ELR (cell line): Measurements from ENCODE around the gene KATNA1.

ENCODE experiments used
- DNase-seq: peaks from one replicate; pipeline ENCODE4 v3.0.0-alpha.2; 2015; ENCODE audit warnings: low read depth

The KATNA1 gene

GRCh38 chr6:149608381-149608982 lies 40.0 kb downstream of the KATNA1 start:
- no peak for DNase-seq

DNA sequence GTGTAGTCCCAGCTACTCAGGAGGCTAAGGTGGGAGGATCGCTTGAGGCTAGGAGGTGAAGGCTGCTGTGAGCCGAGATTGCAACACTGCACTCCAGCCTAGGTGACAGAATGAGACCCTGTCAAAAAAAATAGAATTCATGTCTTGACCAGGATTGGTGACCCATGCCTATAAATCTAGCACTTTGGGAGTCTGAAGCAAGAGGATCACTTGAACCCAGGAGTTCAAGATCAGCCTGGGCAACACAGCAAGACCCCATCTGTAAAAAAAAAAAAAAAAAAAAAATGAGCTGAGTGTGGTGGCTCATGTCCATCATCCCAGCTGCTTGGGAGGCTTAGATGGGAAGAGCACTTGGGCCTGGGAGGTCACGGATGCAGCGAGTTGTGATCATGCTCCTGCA lies 48.0 kb downstream of the KATNA1 start:
- DNase-seq, result no peak

DNA sequence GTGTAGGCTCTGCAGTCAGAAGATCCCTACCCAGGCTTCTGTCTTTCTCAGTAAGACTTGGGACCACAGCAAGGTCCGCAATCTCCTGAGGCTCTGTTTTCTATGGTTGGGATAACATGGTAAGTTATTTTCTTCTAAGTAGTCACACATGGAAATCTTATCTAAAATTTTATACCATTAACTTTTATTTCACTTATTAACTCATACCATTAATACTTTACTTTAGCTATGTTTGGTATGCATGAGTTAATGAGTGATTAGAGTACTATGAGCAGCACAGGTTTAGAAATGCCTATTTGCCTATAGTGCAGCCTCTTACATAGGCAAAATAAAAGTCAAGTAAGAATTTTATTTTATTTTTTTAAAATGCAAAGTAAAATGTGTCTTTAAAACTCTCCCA lies 55.1 kb downstream of the KATNA1 start:
- no peak for DNase-seq

- no peak for DNase-seq
Measured at GRCh38 chr6:149592983-149593382, 55.5 kb downstream of the KATNA1 start.

GRCh38 chr6:149586149-149586548 lies 62.4 kb downstream of the KATNA1 start:
- DNase-seq, result no peak

GRCh38 chr6:149581349-149581748 lies 67.2 kb downstream of the KATNA1 start:
- no peak for DNase-seq

DNA sequence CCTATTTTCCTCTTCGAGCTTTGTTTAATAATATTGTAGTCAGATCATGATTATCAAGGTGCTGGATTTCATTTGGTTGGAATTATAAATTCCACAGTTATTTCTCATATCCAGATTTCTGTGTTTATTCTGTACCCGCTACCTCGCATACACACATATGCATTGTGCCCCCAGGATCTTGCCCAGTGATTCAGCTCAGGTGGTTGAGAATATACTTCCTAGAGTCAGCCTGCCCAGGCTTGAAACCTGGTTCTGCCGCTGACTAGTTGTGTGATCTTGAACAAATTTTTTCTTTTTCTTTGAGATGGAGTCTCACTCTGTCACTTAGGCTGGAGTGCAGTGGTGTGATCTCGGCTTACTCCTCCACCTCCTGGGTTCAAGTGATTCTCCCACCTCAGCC lies 67.6 kb downstream of the KATNA1 start:
- DNase-seq, result no peak

- no peak for DNase-seq
Measured at GRCh38 chr6:149567945-149568585, 80.4 kb downstream of the KATNA1 start.

- DNase-seq, result no peak
Measured at GRCh38 chr6:149567194-149567586, 81.3 kb downstream of the KATNA1 start.

GRCh38 chr6:149566410-149567193 lies 81.9 kb downstream of the KATNA1 start:
- peak; percentile 56 for DNase-seq

GRCh38 chr6:149565527-149566409 lies 82.7 kb downstream of the KATNA1 start, which contains the start of gene GINM1:
Gene GINM1, plus strand, starts transcription at chr6:149566375. Its CDS starts 40 bp downstream, at chr6:149566415.
- DNase-seq, result peak; percentile 95

- no peak for DNase-seq
Measured at GRCh38 chr6:149563928-149564325, 84.6 kb downstream of the KATNA1 start.

GRCh38 chr6:149563203-149563927 lies 85.1 kb downstream of the KATNA1 start:
- peak; percentile 87 for DNase-seq

DNA sequence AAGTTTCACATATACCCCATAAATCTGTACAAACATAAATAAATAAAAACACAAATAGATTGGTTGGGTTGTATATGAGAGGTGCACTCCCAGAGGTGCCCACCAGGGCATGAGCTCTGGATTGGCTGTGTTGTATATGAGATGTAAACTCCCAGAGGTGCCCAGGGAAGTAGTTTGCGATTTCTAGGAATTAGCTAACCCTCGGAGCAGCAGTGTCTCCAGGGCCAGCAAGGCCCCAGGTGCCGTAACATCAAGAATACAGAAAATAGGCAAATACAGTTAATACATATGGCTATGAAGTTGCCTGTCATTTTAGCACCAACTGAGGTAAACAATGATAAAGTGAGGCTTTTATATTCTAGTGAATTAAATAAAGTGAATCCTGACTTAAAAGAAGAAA lies 87.8 kb downstream of the KATNA1 start:
- DNase-seq, result peak; percentile 62

DNA sequence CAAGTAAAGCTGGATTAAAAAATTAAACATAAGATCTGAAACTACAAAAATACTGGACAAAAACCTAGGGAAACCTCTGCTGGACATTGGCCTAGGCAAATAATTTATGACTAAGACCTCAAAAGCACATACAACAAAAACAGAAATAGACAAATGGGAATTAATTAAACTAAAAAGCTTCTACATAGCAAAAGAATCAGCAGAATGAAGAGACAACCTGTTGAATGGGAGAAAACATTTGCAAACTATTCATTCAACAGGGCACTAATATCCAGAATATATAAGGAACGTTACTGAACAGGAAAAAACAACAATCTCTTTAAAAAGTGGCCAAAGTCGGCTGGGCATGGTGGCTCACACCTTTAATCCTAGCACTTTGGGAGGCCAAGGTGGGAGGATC lies 89.1 kb downstream of the KATNA1 start:
- no peak for DNase-seq

DNA sequence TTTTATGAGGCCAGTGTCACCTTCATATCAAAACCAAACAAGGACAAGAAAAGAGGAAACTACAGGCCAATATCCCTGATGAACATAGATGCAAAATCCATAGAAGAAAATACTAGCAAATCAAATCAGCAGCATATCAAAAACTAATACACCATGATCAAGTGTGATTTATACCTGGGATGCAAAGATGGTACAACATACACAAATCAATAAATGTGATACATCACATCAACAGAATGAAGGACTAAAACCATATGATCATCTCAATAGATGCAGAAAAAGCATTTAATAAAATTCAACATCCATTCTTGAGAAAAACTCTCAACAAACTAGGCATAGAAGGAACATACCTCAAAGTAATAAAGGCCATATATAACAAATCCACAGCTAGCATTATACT lies 90.5 kb downstream of the KATNA1 start:
- DNase-seq, result no peak

DNA sequence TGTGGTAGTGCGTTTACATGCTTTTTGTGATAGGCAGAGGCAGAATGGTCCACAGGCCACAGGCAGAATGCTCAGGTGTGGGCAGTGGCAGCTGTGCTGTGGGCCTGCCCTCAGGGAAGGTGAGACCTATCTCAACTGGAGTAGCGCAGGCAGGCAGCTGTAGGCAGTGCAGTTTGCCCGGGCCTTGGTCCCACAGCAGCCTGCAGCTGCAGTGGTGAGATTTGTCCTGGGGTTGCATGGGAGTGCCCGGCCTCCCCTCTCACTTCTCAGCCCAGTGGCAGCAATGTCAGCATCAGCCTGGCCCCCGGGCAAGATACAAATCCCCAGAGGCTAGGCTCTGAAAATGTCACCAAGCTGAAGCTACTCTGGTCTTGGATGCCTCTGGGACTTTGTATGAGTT lies 96.6 kb downstream of the KATNA1 start:
- DNase-seq, result no peak

- peak; percentile 96 for DNase-seq
Measured at GRCh38 chr6:149545754-149546471, 102.6 kb downstream of the KATNA1 start, which contains the start of gene PPIL4. Gene PPIL4, minus strand, starts transcription at chr6:149546043. Its CDS starts 38 bp downstream, at chr6:149546005.

DNA sequence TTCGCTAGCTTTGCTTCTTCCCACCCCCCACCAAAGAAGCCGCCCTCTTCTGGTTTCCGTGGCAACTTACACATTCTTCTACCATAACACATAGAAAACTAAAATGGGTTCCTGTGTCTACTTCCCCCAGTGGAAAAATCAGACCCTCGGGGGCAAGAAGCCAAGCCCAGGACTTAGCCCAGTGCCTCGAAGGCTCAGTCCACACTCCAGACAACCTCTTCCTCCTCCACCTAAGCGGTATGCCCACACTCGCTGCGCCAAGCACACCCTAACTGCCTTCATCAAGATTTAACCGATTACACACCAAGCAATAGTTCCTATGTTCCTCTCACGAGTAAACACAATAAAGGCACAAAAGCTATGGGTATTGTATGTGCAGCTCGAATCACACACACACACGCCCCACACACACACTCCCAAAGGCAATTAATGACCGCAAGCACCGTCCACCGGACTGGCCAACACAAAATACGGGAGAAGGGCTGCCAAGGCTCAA lies 103.2 kb downstream of the KATNA1 start:
- DNase-seq, result peak; percentile 80
